Measurements from ENCODE around the gene MND1.

MND1 gene

GRCh38 chr4:153434190-153434589 lies 89.7 kb downstream of the MND1 start:
- TF ChIP-seq CTCF (IDR thresholded peaks at IDR 0.05; ENCODE audit: extremely low read depth, missing control alignments): no peak
- DNase-seq (ENCODE audit: low spot score): no peak

GRCh38 chr4:153438916-153439756 lies 94.6 kb downstream of the MND1 start:
- TF ChIP-seq CTCF (IDR thresholded peaks at IDR 0.05; ENCODE audit: extremely low read depth, missing control alignments): no peak
- peak; percentile 42 for DNase-seq (ENCODE audit: low spot score)

DNA sequence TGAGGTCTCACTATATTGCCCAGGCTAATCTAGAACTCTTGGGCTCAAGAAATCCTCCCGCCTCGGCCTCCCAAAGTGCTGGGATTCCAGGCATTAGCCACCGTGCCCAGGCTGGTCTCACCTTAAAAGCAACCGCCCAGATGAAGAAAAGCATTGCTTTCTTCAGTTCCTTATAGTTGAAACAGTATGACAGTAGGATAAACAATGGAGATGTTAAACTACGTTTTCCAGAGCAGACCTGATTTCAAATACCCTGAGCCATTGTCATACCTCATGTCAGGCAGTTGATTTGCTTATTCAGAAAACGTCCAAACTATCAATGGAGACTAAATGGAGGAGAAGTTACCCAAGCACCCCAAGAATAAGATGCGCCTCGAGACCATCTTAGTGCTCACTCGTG lies 95.3 kb downstream of the MND1 start:
- no peak for DNase-seq (ENCODE audit: low spot score)
- TF ChIP-seq CTCF (IDR thresholded peaks at IDR 0.05; ENCODE audit: extremely low read depth, missing control alignments): no peak

DNA sequence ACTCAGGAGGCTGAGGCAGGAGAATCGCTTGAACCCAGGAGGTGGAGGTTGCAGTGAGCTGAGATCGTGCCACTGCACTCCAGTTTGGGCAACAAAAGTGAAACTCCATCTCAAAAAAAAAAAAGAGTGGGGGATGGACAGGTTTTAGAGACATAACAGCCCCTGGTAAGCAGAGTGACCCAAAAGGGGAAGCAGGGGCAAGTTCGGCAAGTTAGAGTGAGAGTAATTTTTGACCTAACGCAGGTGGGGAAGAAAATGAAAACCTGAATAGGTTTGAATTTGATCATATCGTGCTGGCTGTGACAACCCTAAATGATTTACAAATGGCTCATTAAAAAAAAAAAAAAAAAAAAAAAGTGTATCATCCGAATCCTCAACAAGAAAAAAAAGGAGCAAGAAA lies 96.0 kb downstream of the MND1 start:
- no peak for DNase-seq (ENCODE audit: low spot score)

GRCh38 chr4:153447175-153447905 lies 102.9 kb downstream of the MND1 start:
- TF ChIP-seq CTCF (IDR thresholded peaks at IDR 0.05; ENCODE audit: extremely low read depth, missing control alignments): no peak
- DNase-seq (ENCODE audit: low spot score): no peak

More for the DNA sequence above, 96.0 kb downstream of the MND1 start:
- TF ChIP-seq CTCF (IDR thresholded peaks at IDR 0.05; ENCODE audit: extremely low read depth, missing control alignments): no peak

GRCh38 chr4:153448003-153448731 lies 103.7 kb downstream of the MND1 start:
- no peak for DNase-seq (ENCODE audit: low spot score)

More at GRCh38 chr4:153448003-153448731, 103.7 kb downstream of the MND1 start:
- no peak for TF ChIP-seq CTCF (IDR thresholded peaks at IDR 0.05; ENCODE audit: extremely low read depth, missing control alignments)

All from GM20000 (cell line).